HL-60 (cell line): ENCODE measurements around the gene OR51I2.

ENCODE experiments used
- CTCF ChIP-seq: IDR thresholded peaks from one replicate; pipeline ENCODE4 v1.5.1; 2011; ENCODE audit warnings: low read length, control low read depth, inconsistent platforms; ENCODE audit not compliant: insufficient read depth
- GABPA ChIP-seq: IDR thresholded peaks from 2 replicates; pipeline ENCODE4 v1.6.1; 2012; ENCODE audit warnings: low read depth
- POLR2AphosphoS5 ChIP-seq: IDR thresholded peaks from 2 replicates; pipeline ENCODE4 v1.6.1; 2012; ENCODE audit warnings: low read depth
- REST ChIP-seq: IDR thresholded peaks from 2 replicates; pipeline ENCODE4 v1.6.1; 2012; ENCODE audit warnings: low read depth; ENCODE audit not compliant: insufficient replicate concordance
- SPI1 ChIP-seq: IDR thresholded peaks from 2 replicates; pipeline ENCODE4 v1.6.1; 2012; ENCODE audit warnings: low read depth, mild to moderate bottlenecking, borderline replicate concordance

- TF ChIP-seq CTCF = no peak
- TF ChIP-seq POLR2AphosphoS5 = no peak
- TF ChIP-seq GABPA = no peak
- no peak for TF ChIP-seq SPI1
- TF ChIP-seq REST = no peak
Observed at GRCh38 chr11:5420993-5421392, 28.1 kb upstream of the OR51I2 start.
